PC-3 (cell line): ENCODE results near the gene STXBP6.

Source experiments
- EZH2 ChIP-seq: fragments of 300-600 bp; sonication (generic); IDR thresholded peaks from one replicate; pipeline ENCODE4 v1.6.1; 2017; ENCODE audit warnings: antibody characterized with exemption, mild to moderate bottlenecking, low read length; ENCODE audit not compliant: unreplicated experiment
- EZH2phosphoT487 ChIP-seq: fragments of 300-600 bp; sonication (generic); IDR thresholded peaks from 2 replicates; pipeline ENCODE4 v1.6.1; 2018; ENCODE audit warnings: mild to moderate bottlenecking, antibody characterized with exemption, low read length, borderline replicate concordance
- TF ChIP-seq, protein P1 (sequence below): fragments of 300-600 bp; sonication (generic); conservative IDR thresholded peaks from 2 replicates; pipeline ENCODE4 v1.5.1; 2017; ENCODE audit warnings: antibody characterized with exemption, low read depth, mild to moderate bottlenecking, low read length

DNA sequence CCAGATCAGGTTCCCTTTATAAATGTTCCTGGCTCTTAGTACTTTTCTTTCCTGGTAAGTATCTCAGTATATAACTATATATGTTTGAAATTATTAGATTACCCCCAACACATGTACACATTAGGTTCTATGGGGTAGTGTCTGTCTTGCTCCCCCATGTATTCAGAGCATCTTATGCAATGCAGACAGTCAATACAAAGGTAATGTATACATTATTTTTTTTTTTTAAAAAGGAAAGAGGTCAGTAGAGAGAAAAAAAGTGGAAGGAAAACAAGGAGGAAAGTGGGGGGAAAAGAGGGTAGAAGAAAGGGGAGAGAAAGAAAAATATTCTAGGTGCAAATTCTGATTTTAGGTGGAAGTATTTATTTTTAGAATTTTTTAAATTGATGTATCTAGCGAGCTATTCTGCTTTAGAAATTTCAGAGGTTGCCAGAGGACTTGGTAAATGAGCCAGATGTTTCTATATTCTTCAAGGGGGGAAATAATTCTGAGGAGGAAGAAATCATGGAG, 157.9 kb downstream of the STXBP6 start:
- TF ChIP-seq, protein P1, sequence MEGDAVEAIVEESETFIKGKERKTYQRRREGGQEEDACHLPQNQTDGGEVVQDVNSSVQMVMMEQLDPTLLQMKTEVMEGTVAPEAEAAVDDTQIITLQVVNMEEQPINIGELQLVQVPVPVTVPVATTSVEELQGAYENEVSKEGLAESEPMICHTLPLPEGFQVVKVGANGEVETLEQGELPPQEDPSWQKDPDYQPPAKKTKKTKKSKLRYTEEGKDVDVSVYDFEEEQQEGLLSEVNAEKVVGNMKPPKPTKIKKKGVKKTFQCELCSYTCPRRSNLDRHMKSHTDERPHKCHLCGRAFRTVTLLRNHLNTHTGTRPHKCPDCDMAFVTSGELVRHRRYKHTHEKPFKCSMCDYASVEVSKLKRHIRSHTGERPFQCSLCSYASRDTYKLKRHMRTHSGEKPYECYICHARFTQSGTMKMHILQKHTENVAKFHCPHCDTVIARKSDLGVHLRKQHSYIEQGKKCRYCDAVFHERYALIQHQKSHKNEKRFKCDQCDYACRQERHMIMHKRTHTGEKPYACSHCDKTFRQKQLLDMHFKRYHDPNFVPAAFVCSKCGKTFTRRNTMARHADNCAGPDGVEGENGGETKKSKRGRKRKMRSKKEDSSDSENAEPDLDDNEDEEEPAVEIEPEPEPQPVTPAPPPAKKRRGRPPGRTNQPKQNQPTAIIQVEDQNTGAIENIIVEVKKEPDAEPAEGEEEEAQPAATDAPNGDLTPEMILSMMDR, result no peak
- TF ChIP-seq EZH2phosphoT487 (no peak), EZH2 (no peak)
